ENCODE data around the gene NECAB3.
A peak's percentile ranks its signal among the peaks of the same experiment; 100 is the strongest.

Gene NECAB3

DNA sequence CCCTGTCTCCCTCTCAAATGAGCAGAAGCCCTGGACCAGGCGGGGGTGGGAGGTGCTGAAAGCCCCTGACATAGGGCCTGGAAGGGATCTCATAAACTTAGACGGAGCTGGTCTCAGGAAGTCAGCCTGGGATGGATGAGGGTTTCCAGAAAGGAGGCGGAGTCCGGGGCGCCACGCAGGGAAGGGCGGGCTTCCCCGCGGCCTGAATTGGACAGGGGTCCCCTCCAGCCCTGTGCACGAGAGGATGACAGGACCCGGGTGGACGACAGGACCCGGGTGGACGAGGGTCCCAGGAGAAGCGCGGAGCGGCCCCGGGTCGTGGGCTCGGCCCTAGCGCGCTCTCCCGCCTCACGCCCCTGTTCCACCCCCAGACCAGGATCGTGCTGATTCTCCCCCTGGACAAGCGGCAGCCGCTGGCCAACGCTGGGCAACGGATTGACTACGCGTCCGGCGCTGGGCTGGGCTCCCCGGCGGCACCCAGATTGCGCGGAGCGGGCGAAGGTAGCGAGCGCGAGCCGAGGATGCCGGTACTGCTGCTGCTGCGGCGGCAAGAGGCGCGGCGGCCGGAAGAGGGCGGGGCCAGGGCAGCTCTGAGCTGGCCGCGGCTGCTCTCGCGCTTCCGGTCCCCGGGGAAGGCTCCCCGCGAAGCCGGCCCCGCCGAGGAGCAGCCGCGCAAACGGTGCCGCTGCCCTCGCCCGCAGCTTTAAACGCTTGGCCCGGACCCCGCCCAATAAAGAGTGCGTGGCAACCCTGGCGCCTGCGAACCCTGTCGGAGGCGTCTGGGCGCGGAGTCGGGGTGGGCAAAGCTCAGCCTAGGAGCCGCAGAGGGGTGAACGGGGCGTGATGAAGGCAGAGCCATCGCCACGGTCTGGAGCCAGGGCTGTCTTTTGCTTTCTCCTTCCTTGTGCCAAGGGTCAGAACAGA is 10.8 kb downstream of the NECAB3 start:
- DNase-seq: peak; percentile 81

DNA sequence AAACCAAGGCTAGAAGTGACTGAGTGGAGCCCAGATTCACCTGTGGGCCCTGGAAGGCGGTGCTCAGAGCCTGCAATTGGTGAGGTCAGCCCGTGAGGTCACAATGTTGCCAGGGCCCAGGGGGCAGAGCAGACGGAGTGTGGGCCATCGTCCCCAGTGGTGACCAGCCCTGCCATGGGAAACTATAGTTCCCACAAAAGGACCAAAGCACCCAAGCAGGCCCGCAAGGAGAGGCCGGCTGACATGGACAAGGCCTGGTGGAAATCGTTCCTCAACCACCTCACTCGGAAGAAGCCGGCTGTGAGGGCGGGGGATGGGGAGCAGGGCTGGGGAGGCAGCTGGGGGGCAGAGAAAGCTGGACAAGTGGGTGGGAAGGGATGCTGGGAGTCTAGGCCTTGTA is 12.1 kb downstream of the NECAB3 start, which contains the start of gene C20orf144:
TSS of gene C20orf144 (plus strand) at position 156 of the 400 bp plus-strand sequence. CDS start at position 175, 19 bp downstream.
- DNase-seq: no peak

DNA sequence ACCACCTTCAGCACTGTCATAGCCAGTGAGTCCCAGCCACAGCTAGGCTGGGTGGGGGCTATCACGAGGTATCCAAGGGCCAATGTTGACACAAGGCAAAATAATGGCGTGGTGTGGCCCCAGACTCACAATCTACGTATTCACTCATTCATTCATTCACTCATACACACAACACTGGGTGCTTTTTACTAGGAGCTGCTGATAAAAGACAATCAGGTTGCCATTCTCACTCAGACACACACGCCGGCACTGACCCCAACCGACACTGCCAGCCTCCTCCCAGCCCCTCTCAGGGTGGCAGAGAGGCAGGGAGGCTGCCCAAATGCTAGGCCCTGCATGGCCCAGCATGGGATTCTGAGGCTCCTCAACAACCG is 13.6 kb downstream of the NECAB3 start:
- DNase-seq: no peak

DNA sequence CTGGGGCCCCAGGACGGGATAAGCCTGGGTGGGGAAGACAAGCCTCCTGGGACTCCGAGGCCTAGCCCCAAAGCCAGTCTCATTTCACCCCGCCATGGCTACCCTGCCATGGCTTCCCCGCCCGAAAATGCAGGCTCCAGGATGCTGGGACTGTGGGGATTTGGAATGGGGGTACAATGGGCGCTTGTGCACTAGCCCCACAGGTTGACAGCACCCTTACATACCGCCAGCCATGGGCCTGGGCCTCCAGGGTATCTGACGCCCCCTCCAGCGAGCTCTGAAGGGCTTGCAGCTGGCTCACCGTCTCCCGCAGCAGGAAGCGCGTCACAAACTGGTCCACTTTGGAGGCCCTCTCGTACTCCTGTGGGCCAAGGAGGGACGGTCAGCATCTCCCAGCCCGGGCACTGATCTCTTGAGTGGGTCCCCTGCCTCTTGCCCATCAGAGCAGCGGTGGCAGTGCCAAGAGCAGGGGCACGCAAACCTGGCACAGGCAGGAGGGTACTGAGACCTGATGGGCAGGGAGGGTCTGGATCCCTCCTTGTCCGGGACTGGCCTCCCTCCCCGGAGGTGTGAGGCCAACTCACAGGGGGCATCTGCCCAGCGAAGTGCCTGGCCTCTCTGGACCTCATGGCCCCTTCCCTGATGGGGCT is 14.1 kb downstream of the NECAB3 start:
- no peak for DNase-seq

DNA sequence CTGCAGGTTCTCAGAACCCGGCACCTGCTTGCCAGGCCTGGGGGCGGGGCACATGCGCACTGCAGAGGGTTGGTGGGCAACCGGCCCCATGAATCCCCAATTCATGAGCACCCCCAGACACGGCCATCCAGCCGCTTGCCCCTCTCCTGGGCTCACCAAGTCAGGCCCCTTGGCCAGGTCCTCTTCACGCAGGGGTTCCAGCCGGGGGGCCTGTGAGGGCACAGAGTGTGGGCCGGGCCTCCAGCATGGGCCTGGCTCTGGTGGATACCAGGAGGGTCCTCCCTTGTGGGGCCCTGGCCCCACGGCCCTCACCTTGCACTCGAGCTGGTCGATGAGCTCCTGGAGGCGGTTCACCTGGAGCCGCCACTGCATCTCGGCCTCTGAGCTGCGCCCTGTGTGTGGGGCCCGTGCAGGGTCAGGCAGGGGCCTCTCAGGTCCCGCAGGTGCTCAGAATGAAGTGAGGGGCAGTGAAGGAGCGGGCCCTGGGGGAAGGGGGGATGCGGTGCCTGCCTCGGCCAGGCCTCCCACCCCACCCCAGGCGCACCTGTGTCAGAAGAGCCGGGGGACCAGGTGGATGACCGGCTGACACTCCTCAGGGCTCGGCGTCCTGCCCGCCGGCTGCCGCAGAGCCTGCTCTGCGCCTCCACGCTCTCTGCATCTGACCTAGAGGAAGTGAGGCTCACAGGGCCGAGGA is 14.7 kb downstream of the NECAB3 start:
- DNase-seq: no peak

DNA sequence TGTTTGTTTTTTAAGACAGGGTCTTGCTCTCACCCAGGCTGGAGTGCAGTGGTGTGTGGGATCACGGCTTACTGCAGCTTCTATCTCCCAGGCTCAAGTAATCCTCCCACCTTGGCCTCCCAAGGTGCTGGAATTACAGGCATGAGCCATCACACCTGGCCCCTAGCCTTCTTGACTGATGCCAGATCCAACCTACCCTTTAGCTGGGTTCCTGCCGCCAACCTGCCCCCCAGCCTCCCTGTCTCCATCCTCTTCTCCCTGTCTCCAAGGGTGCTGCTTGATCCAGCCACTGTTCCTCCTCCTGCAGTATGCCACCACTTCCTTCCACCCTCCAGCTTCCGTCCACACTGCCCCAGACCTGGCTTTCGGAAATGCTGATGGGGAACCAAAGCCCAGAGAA is 15.3 kb downstream of the NECAB3 start:
- DNase-seq: no peak

DNA sequence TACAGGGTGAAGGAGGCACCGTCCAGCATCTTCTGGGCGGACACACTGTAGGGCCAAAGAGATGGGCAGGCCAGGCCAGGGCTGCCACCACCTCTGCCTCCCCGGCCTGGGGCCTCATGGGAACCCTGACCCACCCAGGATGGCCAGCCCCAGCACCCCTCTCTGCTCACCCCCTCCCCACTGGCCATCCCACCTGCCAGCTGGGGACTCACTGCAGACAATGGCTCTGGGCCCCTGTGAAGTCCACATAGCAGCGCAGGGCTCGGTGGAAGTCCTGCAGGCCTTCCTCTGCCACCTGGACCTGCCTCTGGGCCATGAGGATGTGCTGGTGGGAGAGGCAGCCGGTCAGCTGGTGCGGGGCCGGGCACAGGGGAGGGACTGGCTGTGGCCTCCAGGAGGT is 15.7 kb downstream of the NECAB3 start:
- DNase-seq: no peak

DNA sequence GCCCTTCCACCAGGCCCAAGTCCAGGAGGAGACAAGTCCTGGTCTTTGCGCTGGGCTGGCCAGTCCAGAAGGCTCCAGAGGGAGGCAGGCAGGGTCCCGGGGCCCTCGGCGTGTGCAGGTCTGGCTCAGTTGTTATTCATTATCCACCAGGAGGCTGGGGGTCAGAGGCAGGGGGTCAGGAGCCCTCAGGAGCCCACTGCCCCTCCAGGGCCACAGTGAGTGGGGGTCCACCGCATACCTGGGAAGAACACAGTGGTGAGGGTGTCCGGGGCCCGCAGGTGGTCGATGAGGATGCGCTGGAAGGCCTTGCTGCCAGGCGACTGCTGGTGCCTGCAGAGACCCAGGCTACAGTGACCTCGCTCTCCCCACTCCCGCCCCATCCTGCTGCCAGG is 16.5 kb downstream of the NECAB3 start:
- no peak for DNase-seq

DNA sequence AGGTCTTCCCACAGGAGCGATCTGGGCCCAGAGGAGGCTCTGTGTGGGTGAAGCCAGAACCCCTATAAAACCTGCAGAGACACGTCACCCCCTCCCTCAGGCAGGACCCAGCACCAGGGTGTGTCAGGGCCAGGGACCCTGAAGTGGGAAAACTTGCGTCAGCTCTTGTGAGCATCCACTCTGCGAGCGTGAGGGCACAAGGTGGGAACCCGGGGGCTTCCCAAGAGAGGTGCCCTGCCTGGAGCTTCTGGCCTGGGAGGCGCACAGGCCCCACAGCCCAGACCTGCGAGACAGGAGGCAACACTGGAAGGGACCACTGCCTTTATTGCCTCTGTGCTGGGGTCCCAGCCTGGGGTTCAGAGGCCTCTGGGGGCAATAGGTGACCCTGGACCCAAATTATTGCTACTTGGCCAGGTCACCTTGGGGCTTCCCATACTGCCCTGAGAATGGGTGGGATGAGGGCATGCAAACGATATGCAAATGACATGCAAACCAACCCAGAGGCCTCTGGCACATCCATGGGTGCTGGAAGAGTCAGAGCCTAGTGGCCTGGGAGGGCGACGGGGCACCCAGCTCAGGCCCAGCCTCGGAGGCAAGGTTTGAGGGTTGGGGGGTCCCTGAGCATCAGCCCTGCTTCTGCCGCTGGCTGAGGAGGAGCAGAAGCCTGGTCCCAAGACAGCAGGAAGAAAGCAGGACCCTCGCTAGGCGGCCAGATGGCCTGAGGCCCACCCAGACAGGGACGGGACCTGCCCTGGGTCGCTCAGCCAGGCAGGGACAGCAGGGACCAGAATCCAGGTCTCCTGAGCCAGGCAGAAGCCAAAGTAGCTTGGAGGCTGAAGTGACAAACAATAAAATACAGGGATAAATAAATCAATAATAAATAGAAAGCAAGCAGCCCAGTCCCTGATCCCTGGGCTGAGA is 17.2 kb downstream of the NECAB3 start:
- DNase-seq: no peak

DNA sequence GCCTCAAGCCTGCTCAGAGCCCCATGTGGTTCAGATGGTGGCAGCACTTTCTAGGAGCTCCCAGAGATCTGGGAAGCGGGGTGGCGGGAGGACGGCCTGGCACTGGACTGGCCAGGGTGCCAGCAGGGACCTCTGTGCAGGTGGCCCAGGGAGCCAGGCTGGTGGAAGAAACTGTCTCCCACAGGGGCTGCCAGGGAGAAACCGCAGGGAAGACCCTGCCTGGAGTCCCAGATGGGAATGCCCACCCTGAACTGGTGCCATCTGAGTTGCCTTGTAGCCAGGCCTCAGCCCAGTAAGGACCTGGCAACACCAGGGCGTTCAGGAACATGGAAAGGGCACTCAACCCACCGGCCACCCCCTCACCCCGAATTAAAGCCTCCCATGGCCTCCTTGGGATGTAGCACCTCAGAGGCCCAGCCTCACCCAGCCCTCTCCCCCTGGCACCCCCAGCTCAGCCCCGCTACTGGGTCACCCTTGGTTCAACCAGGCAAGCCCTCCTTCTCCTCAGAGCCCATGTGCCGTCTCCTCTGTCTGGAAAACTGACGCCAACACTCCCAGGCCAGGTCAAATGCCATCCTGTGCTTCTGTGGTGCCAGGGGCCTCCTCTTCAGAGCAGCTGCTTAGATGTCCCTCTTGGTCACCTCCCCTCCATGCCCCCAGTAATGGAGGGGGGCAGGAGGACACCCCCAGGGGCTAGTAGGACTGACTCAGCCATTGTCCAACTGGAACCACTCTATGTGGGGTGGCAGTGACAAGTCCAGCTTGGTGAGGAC is 18.0 kb downstream of the NECAB3 start:
- DNase-seq: no peak

DNA sequence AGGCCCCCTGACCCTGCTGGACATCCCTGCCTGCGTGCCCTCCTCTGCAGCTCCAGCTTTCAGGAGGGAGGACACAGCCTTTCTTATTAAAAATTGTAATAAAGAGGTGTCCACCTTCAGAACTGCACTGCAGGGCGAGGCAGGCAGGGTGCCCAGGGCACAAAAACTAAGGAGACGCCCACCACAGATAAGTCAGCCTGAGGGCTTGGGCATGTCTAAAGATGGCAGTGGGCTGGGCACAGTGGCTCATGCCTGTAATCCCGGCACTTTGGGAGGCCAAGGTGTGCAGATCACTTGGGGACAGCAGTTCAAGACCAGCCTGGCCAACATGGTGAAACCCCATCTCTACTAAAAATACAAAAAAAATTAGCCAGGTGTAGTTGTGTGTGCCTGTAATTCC is 19.1 kb downstream of the NECAB3 start:
- DNase-seq: no peak

DNA sequence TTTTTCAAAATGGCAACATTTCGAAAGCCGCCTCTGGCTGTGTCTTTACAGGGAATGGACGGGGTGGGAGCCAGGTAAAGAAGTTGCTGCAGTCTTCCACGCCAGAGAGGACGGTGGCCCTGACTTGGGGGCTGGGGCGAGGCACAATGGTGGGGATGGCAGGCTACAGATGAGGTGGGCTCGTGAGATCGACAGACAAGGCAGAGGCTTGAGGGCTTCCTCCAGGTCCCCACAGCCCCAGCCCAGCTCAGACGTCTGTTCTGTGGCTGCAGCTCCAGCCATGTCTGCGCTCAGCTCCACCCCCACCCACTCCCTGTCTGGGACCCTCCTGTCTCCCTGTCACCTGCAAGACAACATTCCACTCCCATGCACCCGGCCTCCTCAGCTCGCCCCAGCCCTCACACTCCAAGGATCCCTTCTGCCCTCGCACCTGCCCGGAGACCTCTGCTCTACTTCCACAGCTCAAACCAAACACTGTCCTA is 19.5 kb downstream of the NECAB3 start:
- DNase-seq: no peak

DNA sequence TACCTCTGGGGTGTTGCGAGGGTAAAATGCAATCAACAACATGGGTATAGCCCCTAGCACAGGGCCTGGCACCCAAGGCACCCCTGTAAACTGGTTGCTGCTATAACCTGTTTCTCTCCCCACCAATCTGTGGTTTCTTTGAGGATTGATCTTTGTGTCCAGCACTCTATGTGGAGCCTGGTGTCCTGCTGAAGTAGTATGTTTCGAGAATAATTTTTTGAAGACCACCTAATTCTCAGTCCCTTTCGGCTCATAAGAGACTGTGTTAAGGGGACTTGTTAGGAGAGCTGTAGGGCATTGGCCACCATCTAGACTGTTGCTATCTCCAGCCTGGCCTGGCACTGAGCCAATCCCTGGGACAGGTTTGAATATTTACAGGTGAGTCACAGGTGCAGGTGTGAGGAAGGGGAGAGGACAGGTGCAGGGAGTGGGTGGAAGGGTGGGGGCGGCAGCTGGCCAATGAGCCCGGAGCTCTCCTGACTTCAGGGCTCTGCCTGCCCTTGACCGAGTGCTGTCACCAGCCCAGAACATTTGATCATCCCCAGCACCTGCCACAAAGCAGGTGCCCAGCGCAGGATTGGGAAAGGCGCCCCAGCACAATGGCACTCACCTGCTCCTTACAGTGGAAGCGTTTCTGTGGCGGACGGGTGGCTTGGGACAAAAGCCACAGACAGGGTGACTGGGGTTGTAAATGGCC is 20.2 kb downstream of the NECAB3 start:
- DNase-seq: no peak

DNA sequence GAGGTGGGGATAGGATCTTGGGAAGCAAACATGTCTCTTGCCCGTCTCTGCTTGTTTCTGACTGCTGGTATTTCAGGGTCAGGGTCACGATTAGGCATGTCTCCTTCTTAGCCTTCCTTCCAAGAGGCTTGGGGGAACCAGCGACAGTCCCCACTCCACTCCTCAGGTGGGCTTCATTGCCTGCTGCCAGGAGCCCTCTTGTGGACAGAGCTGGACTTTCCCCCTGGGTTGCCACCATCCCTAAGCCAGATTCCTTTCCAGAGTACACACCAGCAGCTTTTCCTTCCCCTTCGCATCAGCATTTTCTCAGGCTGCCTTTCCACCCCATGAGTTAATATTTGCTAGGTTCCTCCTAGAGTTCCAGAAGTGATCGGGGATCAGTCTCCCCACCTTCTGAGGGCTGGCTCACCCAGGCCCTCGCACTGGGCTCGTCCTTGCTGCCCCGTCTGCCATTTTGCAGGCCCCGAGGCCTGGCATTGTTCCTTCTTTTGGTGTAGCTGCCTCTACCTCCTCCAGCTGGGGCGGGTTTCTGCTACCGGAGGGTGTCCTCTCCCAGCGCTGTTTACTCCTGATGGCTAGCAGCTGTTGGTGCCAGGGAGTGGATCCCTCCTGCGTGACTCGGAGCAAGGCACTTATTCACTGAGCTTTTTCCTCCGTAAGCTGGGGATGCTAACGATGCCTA is 20.9 kb downstream of the NECAB3 start:
- peak; percentile 33 for DNase-seq

DNA sequence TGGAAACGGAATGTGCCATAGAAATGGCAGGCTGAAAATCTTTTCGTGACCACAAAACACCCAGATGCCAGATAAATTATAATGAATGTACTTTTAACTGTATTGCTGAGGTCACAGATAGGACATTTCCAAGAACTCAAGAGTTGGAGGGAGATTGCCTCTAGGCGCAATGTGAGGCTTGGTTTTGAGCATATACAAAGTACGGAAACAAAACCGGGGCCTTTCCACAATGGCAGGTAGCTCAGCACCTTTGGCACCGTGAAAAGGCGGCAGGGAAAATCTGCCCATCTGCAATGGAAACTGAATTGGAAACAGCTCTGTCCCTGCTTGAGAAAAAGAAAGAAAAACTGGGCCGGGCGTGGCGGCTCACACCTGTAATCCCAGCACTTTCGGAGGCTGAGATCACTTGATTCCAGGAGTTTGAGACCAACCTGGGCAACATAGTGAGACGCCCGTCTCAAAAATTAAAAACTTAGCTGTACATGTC is 22.6 kb downstream of the NECAB3 start:
- DNase-seq: no peak

DNA sequence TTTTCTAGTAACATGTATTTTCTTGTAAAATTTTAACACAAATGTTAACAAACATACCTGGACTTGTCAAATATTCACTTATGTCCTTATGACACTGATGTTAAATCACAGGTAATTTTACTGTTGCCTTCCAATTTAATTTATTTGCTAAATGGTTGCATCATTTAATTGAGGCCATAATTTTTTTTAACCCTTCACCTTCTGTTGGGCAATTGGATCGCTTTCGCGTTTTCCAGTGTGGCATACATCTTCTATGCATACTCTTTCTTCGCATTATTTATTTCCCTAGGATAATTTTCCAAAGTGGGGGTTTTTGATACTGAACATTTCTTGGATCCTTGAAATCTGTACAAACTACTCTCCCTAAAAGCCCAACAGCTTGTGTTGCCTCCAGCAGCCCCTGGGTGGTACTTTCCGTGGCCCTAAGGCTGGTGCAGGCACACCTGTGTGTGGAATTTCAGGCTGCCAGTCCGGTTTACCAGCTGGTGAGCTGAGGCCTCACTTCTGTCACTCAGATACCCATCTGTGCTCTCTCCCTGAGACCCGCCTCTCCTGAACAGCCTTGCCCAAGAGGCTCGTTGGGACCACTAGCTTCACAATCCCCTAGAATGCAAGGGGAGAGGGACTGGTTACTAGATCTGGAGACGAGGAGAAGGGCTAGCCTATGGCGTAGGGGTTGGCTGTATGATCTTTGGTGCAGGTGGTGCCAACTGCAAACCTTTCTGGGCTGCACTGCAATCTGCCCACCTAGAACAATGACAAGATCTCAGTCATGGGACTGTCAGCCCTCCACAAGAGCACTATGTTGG is 23.3 kb downstream of the NECAB3 start:
- no peak for DNase-seq

DNA sequence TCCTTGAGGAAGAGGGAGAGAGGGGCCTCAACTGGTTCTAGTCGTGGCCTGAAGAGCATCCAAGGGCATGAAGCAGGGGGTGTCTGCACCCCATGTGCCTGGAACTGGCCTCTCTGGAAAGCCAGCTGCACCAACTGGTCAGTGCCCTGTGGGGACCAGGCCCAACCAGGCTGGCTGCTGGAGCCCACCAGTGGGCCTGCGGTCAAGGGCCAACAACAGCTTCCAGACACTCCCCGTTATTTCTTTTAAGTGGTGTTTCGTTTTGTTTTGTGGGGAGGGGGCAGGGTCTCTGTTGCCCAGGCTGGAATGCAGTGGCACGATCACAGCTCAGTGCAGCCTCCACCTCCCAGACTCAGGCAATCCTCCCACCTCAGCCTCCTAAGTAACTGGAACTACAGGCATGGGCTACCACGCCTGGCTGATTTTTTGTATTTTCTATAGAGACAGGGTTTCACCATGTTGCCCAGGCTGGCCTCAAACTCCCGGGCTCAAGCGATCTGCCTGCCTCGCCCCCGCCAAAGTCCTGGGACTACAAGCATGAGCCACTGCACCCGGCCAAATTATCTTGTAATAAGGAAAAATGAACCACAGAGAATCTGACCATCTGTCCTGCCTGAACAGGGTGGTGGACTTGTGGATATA is 24.0 kb downstream of the NECAB3 start:
- DNase-seq: no peak

DNA sequence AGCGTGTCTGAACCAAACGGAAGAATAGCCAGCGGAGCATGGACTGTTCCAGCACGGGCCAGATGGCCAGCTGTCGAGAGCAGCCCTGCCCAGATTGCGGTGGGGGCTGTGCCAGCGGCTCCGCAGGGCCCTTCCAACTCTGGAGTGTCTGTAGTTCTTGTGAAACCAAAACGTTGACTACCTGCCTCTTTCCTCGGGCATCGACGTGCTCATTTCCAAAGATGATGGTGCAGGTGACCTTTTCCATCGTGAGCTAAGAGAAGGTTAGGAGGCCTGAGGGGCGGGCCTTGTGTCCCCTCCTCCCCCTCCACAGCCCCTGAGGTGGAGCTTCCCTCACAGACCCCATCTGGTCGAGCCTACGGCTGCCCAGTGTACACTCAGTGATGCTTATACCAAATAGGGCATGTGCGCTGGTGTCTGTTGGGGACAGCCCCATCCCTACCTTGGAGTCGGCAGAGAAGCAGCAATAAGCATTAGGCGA is 25.0 kb downstream of the NECAB3 start:
- no peak for DNase-seq
